Measurements from ENCODE around the gene TFAP2B.

TFAP2B gene

GRCh38 chr6:50849796-50850180 lies 31.1 kb downstream of the TFAP2B start:
- no peak for TF ChIP-seq RAD21 (IDR thresholded peaks at IDR 0.05; ENCODE audit: low read depth)
- no peak for TF ChIP-seq REST (IDR thresholded peaks at IDR 0.05; ENCODE audit: low read depth)

GRCh38 chr6:50850223-50851048 lies 31.8 kb downstream of the TFAP2B start:
- TF ChIP-seq USF1 (IDR thresholded peaks at IDR 0.05) = no peak
- TF ChIP-seq CREB1 (IDR thresholded peaks at IDR 0.05; ENCODE audit: low read depth) = no peak
- no peak for TF ChIP-seq EP300 (IDR thresholded peaks at IDR 0.05; ENCODE audit: borderline replicate concordance)
- TF ChIP-seq NFIC (IDR thresholded peaks at IDR 0.05) = no peak
- TF ChIP-seq EGR1 (IDR thresholded peaks at IDR 0.05) = no peak
- no peak for TF ChIP-seq REST (IDR thresholded peaks at IDR 0.05; ENCODE audit: low read depth)
- no peak for TF ChIP-seq YY1 (IDR thresholded peaks at IDR 0.05; ENCODE audit: low read depth)
- TF ChIP-seq TCF12 (IDR thresholded peaks at IDR 0.05; ENCODE audit: low read depth) = no peak
- no peak for TF ChIP-seq ZBTB7A (IDR thresholded peaks at IDR 0.05; ENCODE audit: low read depth)
- TF ChIP-seq FOXM1 (IDR thresholded peaks at IDR 0.05; ENCODE audit: borderline replicate concordance, low read depth) = no peak
- no peak for TF ChIP-seq TEAD4 (IDR thresholded peaks at IDR 0.05)
- TF ChIP-seq CEBPB (IDR thresholded peaks at IDR 0.05) = no peak
- no peak for TF ChIP-seq RAD21 (IDR thresholded peaks at IDR 0.05; ENCODE audit: low read depth)
- no peak for TF ChIP-seq TAF1 (IDR thresholded peaks at IDR 0.05; ENCODE audit: low read depth)
- TF ChIP-seq, protein P1, sequence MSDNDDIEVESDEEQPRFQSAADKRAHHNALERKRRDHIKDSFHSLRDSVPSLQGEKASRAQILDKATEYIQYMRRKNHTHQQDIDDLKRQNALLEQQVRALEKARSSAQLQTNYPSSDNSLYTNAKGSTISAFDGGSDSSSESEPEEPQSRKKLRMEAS (IDR thresholded peaks at IDR 0.05) = no peak

DNA sequence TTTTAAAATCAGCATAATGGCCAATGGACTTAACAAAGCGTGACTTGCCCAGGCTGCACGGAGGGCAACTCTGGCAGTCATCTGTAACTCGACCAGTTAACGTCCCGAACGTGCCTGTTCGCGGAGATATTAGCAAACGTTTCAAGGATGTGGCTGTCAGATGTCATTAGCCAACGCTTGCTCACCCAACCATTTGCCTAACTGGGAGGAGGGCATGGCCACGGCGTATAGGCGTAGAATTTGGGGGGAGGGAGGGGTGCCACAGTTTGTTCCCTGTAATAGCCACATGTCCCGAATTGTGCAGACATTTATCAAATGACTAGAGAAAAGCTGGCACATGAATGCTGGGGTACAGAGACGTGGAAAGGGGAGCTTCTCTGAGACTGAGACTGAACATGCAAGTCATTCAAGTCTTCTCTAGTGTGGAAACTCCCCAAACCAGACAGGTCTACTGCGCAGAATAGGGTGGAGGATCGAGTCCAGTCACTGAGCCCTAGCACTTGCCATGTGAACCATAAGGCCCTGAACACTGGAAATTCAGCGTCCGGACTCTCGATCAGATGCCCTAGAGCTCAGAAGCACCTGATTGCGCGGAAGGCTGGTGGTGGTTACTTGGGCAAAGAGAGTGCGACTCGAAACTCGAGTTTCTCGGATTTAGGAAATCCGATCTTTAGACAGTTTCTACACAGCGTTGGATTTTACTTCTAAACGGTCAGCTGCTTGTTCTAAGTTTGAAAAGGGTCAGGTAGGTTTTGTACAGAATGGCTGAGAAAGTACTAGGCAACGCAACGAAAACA lies 32.6 kb downstream of the TFAP2B start:
- no peak for TF ChIP-seq EP300 (IDR thresholded peaks at IDR 0.05; ENCODE audit: borderline replicate concordance)
- no peak for TF ChIP-seq ZBTB7A (IDR thresholded peaks at IDR 0.05; ENCODE audit: low read depth)
- no peak for TF ChIP-seq TAF1 (IDR thresholded peaks at IDR 0.05; ENCODE audit: low read depth)
- no peak for TF ChIP-seq TEAD4 (IDR thresholded peaks at IDR 0.05)
- TF ChIP-seq USF1 (IDR thresholded peaks at IDR 0.05) = no peak
- TF ChIP-seq RAD21 (IDR thresholded peaks at IDR 0.05; ENCODE audit: low read depth) = no peak
- TF ChIP-seq, protein P1 (IDR thresholded peaks at IDR 0.05) = no peak
- no peak for TF ChIP-seq NFIC (IDR thresholded peaks at IDR 0.05)
- no peak for TF ChIP-seq FOXM1 (IDR thresholded peaks at IDR 0.05; ENCODE audit: borderline replicate concordance, low read depth)

DNA sequence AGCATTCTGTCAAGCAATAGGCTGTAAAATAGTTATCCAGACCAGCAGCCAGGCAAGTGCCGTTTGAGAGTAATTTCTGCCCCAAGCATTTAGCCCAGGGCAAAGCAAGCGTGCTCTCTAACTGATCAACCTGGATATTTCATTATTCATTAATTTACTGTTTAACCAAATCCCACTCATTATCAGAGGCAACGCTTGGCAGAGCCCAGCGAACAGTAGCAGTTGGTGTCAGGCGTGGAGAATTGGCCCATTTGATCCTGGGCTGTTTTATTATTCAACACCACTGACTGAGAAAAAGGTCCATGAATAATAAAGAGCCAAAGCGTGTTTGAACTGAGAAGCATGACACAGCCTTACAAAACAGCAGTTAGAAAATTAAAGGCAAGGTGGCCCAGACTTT lies 35.3 kb downstream of the TFAP2B start:
- TF ChIP-seq REST (IDR thresholded peaks at IDR 0.05; ENCODE audit: low read depth) = no peak
- TF ChIP-seq, protein P1 (IDR thresholded peaks at IDR 0.05) = no peak
- TF ChIP-seq EGR1 (IDR thresholded peaks at IDR 0.05) = no peak
- no peak for TF ChIP-seq CEBPB (IDR thresholded peaks at IDR 0.05)
- TF ChIP-seq NFIC (IDR thresholded peaks at IDR 0.05) = no peak
- TF ChIP-seq EP300 (IDR thresholded peaks at IDR 0.05; ENCODE audit: borderline replicate concordance) = no peak
- no peak for TF ChIP-seq TCF12 (IDR thresholded peaks at IDR 0.05; ENCODE audit: low read depth)
- no peak for TF ChIP-seq FOXM1 (IDR thresholded peaks at IDR 0.05; ENCODE audit: borderline replicate concordance, low read depth)
- TF ChIP-seq YY1 (IDR thresholded peaks at IDR 0.05; ENCODE audit: low read depth) = no peak

Data from Ishikawa (cell line).